Loucy (cell line): ENCODE results near the gene LHCGR.
"Not testable (repeated sequence)": the region's sequence is repeated elsewhere in the genome, so short reads cannot be mapped to it uniquely, and the experiment has no call there.

Experiments
- H2AFZ ChIP-seq: fragments of 200-600 bp; sonication (generic); 2 replicates; pipeline ENCODE4 v1.6.0; 2016; ENCODE audit warnings: antibody characterized with exemption, mild to moderate bottlenecking, low read length, moderate library complexity
- H3F3A ChIP-seq: fragments of 200-600 bp; 2 replicates; pipeline ENCODE4 v1.6.0; 2016; ENCODE audit warnings: antibody characterized with exemption, low read depth, mild to moderate bottlenecking
- H3K27me3 ChIP-seq: fragments of 200-600 bp; sonication (generic); 2 replicates; pipeline ENCODE4 v1.6.1; 2014; ENCODE audit warnings: low read length, mild to moderate bottlenecking; ENCODE audit not compliant: insufficient read depth, poor library complexity, severe bottlenecking
- H3K36me3 ChIP-seq: fragments of 200-600 bp; sonication (generic); 2 replicates; pipeline ENCODE4 v1.6.1; 2016; ENCODE audit warnings: low read length; ENCODE audit not compliant: insufficient read depth
- H3K4me1 ChIP-seq: fragments of 200-600 bp; sonication (generic); 2 replicates; pipeline ENCODE4 v1.5.1; 2014; ENCODE audit warnings: low read length, mild to moderate bottlenecking; ENCODE audit not compliant: insufficient read depth, poor library complexity, severe bottlenecking
- H3K4me2 ChIP-seq: fragments of 200-600 bp; sonication (generic); 2 replicates; pipeline ENCODE4 v1.6.0; 2014; ENCODE audit warnings: antibody characterized with exemption, low read length, low read depth, mild to moderate bottlenecking; ENCODE audit not compliant: poor library complexity, severe bottlenecking
- H3K4me3 ChIP-seq: fragments of 200-600 bp; sonication (generic); 2 replicates; pipeline ENCODE4 v1.5.1; 2014; ENCODE audit warnings: low read length, mild to moderate bottlenecking, mixed read lengths; ENCODE audit not compliant: poor library complexity, severe bottlenecking
- H3K79me2 ChIP-seq: fragments of 200-600 bp; sonication (generic); 2 replicates; pipeline ENCODE4 v1.6.1; 2014; ENCODE audit warnings: low read length; ENCODE audit not compliant: insufficient read depth
- H3K9ac ChIP-seq: fragments of 200-600 bp; sonication (generic); 2 replicates; pipeline ENCODE4 v1.6.0; 2014; ENCODE audit warnings: mild to moderate bottlenecking, low read depth, low read length, moderate library complexity; ENCODE audit not compliant: poor library complexity, severe bottlenecking
- H3K9me2 ChIP-seq: fragments of 200-600 bp; sonication (generic); replicated peaks from 2 replicates; pipeline ENCODE4 v1.6.1; 2016; ENCODE audit warnings: low read depth, low read length, mixed read lengths
- H3K9me3 ChIP-seq: fragments of 200-600 bp; sonication (generic); 2 replicates; pipeline ENCODE4 v1.6.1; 2014; ENCODE audit warnings: mild to moderate bottlenecking, antibody characterized with exemption, low read length, low read depth; ENCODE audit not compliant: insufficient read depth
- H4K20me1 ChIP-seq: fragments of 200-600 bp; sonication (generic); 2 replicates; pipeline ENCODE4 v1.6.0; 2014; ENCODE audit warnings: antibody characterized with exemption, low read length, mild to moderate bottlenecking; ENCODE audit not compliant: insufficient read depth, poor library complexity, severe bottlenecking
- EZH2phosphoT487 ChIP-seq: fragments of 200-600 bp; IDR thresholded peaks from 2 replicates; pipeline ENCODE4 v1.6.1; 2018; ENCODE audit warnings: antibody characterized with exemption, mild to moderate bottlenecking, moderate library complexity, borderline replicate concordance
- TF ChIP-seq, protein P1 (sequence below): fragments of 200-600 bp; sonication (generic); conservative IDR thresholded peaks from 2 replicates; pipeline ENCODE4 v1.5.1; 2014; ENCODE audit warnings: mild to moderate bottlenecking, antibody characterized with exemption, low read length

Gene LHCGR

DNA sequence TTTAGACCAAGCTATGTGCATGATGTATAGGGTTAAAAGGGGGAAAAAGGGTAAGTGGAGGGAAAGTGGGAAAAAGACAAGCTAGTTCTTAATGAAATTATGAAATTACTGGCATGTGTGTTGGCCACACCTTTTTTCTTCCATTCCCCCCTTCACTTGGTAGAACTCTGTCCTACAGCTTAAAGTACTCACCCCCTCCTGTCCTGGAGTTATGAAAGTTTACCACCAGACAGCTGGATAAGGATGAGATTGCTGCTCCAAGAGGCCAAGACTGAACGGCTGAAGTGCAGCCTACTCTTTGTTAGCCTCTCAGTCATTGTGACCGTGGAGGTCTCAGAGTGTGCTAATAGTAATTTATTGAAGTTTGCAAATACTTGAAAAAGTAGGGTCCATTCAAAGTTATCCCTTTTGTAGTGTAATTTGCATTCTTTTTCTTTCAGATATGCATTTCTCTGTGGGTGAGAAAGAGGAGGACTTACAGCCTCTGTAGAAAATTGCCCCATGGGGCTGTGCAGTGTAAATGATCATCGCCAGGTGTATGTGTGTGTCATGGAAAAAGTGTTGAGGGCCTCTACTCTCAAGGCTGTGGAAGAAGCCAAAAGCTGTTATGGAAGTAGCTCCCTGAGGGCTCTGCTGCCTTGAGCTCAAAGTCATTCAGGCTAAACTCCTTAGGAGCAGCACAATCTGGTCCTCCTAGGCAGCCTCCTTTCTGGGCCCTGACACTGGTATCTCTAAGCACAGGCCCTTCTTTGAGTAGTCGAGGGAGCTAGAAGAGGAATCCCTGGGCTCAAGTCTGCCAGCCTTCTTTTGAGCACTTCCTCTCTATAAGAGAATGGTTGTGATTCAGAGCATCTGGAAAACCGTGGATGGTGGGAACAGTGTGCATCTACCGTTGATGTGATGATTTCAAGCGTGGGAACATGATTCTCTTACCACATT, 46.2 kb downstream of the LHCGR start:
- Histone ChIP-seq H3K27me3 (no peaks in the 10 kb centered on the region), H3K36me3 (no peaks in the 10 kb centered on the region), H4K20me1 (no peaks in the 10 kb centered on the region), H3K4me3 (no peak overlapping the region), H3K9ac (no peak overlapping the region), H2AFZ (no peak overlapping the region), H3K9me3 (no peaks in the 10 kb centered on the region), H3K79me2 (no peaks in the 10 kb centered on the region), H3F3A (no peaks in the 10 kb centered on the region), H3K4me1 (no peaks in the 10 kb centered on the region), H3K4me2 (no peak overlapping the region), H3K9me2 (no peaks in the 10 kb centered on the region)
- TF ChIP-seq EZH2phosphoT487 = no peak
- TF ChIP-seq, protein P1, sequence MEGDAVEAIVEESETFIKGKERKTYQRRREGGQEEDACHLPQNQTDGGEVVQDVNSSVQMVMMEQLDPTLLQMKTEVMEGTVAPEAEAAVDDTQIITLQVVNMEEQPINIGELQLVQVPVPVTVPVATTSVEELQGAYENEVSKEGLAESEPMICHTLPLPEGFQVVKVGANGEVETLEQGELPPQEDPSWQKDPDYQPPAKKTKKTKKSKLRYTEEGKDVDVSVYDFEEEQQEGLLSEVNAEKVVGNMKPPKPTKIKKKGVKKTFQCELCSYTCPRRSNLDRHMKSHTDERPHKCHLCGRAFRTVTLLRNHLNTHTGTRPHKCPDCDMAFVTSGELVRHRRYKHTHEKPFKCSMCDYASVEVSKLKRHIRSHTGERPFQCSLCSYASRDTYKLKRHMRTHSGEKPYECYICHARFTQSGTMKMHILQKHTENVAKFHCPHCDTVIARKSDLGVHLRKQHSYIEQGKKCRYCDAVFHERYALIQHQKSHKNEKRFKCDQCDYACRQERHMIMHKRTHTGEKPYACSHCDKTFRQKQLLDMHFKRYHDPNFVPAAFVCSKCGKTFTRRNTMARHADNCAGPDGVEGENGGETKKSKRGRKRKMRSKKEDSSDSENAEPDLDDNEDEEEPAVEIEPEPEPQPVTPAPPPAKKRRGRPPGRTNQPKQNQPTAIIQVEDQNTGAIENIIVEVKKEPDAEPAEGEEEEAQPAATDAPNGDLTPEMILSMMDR = no peak

DNA sequence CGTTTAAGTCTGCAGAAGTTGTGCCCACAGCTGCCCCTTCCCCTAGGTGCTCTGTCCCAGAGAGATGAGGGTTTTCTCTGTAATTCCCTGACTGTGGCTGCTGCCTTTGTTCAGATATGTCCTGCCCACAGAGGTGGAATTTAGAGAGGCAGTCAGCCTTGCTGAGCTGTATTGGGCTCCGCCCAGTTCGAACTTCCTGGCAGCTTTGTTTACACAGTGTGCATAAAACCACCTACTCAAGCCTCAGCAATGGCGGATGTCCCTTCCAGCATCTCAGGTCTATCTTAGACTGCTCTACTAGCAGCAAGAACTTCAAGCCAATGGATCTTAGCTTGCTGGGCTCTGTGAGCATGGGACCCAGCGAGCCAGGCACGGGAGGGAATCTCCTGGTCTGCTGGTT, 48.1 kb downstream of the LHCGR start:
- Histone ChIP-seq H2AFZ (no peak overlapping the region), H3K36me3 (no peaks in the 10 kb centered on the region), H4K20me1 (no peaks in the 10 kb centered on the region), H3K4me2 (no peak overlapping the region), H3K27me3 (no peaks in the 10 kb centered on the region), H3K79me2 (no peaks in the 10 kb centered on the region), H3K4me3 (no peak overlapping the region), H3F3A (no peaks in the 10 kb centered on the region), H3K4me1 (no peaks in the 10 kb centered on the region), H3K9me3 (no peaks in the 10 kb centered on the region), H3K9ac (no peak overlapping the region), H3K9me2 (no peaks in the 10 kb centered on the region)
- TF ChIP-seq, protein P1 = no peak
- no peak for TF ChIP-seq EZH2phosphoT487

DNA sequence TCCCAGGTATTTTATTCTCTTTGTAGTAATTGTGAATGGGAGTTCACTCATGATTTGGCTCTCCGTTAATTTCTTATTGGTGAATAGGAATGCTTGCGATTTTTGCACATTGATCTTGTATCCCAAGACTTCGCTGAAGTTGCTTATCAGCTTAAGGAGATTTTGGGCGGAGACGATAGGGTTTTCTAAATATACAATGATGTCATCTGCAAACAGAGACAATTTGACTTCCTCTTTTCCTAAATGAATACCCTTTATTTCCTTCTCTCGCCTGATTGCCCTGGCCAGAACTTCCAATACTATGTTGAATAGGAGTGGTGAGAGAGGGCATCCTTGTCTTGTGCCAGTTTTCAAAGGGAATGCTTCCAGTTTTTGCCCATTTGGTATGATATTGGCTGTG, 51.9 kb downstream of the LHCGR start:
- H3K4me3 ChIP-seq, H2AFZ ChIP-seq, H3K9me3 ChIP-seq, H3K9me2 ChIP-seq, H3K27me3 ChIP-seq, H3K4me2 ChIP-seq, H3K4me1 ChIP-seq, H4K20me1 ChIP-seq, H3K36me3 ChIP-seq, H3K9ac ChIP-seq, H3K79me2 ChIP-seq, H3F3A ChIP-seq: not testable (repeated sequence)
